Stimulated activated CD8-positive, alpha-beta memory T cell treated with anti-CD3 and anti-CD28 coated beads, Interleukin-7, amount 100 ng/mL, for 48 hours (primary cell): ENCODE data around the gene LRRK1.

Experiments used
- DNase-seq, 2 donors: peaks; one replicate each; pipeline ENCODE4 v3.0.0-alpha.2; 2020; ENCODE audit warnings: low read depth in 1 of 2; ENCODE audit errors: extremely low read depth in 1 of 2

The LRRK1 gene

GRCh38 chr15:101037090-101037830, 118.1 kb downstream of the LRRK1 start:
- DNase-seq = no peak

DNA sequence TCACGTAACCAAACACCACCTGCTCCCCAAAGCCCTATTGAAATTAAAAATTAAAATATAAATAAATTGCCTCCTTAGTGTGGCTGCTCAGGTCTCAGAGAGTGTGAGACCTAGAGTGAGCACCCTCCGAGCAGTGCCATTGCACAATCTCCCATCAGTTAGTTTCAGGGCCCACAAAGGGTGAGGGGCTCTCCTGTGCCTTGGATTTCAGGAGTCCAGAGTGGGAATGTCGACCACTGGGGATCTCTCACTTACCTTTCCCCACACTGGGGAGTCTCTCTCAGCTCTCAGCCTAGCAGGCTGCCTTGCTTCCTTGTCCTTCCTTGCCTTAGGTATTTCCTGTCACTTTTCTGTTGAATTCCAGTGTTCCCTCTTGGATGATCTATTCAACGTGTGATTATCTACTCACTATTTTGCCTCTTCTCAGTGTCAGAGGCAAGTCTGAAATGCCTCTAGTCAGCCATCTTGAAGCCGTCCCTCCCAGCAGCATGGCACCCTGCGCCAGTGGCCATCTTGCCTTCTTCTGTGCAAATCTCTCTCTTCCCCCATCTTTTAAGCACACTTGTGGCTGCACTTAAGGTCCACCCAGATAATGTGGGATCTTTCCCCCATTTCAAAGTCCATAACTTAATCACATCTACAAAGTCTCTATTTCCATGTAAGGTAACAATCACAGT, 119.3 kb downstream of the LRRK1 start:
- no peak for DNase-seq

DNA sequence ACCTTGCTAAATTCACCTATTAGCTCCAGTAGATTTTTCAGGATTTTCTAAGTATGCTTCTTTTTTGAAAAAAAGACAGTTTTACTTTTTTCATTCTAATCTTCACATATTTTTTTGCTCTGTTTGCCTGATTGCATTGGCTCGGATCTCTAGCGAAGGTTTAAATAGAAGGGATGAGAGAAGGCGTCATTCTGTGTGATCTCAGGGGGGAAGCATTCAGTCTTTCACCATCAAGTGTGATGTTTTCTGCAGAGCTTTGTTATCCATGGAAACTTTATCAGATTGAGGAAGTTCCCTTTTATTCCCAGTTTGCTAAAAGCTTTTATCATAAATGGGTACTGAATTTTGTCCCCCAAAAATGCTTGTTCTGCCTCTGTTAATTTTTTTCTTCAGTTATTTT, 120.3 kb downstream of the LRRK1 start:
- DNase-seq = no peak

- DNase-seq = no peak
Measured at GRCh38 chr15:101042320-101042719, 123.2 kb downstream of the LRRK1 start.

DNA sequence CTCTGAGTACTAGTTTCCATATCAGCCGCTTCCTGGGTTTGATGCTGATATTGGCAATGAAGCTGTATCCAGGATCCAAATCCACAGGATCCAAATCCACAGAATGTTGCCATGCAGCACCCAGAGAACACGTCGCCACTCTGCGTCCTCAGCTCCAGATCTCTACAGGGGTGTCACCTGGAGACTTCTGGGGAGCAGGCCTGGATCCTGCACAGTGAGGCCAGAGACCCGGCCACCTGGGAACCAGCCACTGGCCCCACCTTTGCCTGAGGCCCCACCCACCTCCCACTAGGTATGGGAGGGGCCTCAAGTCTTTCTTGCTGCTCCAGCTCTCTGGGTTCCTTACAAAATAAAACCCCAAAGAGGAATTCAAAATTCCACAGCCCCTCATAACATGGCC, 123.9 kb downstream of the LRRK1 start:
- DNase-seq = no peak

DNA sequence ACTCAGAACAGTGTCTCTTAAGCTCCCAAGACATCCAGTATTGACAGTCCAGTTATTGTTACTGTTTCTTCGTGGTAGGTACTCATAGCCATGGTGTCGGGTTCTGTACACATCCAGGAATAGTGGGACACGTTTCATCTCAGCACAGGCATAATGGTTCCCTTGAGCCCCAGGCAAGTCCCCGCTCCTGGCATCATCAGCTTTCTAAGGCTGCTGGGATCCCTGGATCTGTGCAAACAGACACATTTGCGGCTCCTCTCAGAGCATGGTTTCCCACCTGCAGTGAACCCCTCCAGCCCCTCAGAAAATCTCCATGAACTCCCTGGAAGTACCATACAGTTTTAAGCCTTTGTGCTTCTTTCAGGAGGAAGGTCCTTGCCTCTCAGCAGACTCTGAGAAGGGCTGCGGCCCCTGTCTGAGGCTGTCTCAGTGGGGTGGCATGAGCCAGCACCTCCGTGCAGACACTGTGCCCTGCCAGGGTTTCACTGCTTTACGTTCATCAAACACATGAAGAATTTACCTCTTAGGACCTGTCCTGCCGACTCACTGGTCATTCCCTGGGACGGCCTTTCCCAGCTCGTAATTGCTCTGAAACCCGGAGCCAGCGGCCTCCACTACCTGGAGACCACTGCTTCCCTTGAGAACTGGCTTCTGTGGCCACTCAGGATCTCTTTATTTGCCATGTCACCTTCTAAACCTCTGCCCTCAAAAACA, 124.9 kb downstream of the LRRK1 start:
- no peak for DNase-seq

GRCh38 chr15:101044625-101045235, 125.6 kb downstream of the LRRK1 start:
- DNase-seq = no peak

- no peak for DNase-seq
Measured at GRCh38 chr15:101045236-101045646, 126.1 kb downstream of the LRRK1 start.

DNA sequence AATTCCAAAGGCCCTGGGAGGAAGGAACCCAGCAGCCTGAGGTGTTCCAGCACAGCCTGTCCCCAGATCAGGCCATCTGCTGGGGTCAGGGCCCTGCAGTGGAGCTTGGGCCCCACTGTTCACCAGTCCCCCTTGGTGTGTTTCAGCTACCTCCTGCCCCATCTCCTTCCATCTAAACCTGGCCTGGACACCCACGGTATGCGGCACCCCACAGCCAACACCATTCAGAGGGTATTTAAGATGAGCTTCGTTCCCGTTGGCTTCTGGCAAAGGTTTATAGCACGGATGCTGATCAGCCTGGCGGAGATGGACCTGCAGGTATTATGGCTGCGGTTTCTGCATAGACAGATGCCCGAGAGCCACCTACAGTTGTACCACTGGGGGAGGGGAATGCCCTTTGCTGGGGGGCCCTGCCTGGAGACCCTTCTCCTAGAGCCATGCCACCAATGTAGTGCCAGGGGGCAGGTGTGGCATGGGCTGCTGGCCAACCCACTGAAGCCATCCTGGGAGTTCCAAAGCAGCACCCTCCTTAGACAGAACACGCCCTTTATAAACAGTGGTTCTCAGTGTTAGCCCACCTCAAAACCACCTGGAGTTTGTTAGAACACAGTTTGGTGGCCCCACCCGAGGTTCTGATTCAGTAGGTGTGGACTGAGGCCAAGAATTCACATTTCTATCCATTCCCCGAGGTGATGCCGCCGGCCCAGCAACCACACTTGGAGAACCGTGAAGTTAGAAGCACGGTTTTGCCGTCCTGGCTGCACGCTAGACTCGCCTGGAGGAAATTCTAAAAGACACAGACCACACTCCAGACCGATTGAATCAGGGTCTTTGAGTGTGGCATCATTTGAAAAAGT, 126.9 kb downstream of the LRRK1 start:
- DNase-seq = no peak

- DNase-seq = no peak
Measured at GRCh38 chr15:101046826-101047225, 127.7 kb downstream of the LRRK1 start.

DNA sequence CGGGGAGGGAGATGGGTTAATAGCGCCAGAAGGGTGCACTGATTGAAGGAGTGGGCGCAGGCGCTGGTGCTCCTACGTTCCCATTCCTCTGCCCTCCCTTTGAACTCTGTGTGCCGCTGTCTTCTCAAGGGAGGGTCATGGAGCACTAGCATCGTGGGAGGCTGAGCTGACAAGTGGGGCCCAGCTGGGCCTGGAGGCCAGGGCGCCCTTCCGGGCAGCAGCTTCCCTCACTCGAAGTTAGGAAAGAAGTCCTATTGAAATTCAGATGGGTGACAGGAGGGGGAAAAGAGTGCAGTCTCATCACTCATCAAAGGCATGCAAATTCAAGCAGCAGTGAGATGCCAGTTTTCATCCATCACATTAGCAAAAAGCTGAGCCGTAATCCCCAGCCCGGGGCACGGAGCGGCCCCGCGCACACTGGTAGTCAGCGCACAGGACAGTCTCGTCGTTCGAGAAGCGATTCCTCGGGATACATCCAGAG, 128.2 kb downstream of the LRRK1 start:
- DNase-seq = no peak

DNA sequence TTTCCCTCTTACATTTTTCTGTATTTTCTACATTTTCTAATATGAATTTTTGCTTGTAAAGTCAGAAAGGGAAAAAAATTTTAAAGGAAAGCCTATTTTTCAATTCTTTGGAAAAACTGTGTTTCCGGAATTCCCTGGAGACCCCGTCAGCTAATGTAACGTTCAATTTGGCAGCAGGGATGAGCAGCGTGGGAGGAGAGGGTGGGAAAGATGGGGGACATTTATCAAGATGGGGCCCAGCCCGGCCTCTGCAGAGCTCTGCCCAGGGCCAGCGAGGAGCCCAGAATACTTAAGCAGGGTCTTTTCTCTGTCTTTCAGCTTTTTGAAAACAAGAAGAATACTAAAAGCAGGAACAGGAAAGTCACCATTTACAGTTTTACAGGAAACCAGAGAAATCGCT, 129.0 kb downstream of the LRRK1 start:
- no peak for DNase-seq

GRCh38 chr15:101048581-101049030, 129.4 kb downstream of the LRRK1 start:
- DNase-seq = no peak

- DNase-seq = no peak
Measured at GRCh38 chr15:101049282-101049681, 130.1 kb downstream of the LRRK1 start.

- no peak for DNase-seq
Measured at GRCh38 chr15:101049856-101050622, 130.9 kb downstream of the LRRK1 start.

DNA sequence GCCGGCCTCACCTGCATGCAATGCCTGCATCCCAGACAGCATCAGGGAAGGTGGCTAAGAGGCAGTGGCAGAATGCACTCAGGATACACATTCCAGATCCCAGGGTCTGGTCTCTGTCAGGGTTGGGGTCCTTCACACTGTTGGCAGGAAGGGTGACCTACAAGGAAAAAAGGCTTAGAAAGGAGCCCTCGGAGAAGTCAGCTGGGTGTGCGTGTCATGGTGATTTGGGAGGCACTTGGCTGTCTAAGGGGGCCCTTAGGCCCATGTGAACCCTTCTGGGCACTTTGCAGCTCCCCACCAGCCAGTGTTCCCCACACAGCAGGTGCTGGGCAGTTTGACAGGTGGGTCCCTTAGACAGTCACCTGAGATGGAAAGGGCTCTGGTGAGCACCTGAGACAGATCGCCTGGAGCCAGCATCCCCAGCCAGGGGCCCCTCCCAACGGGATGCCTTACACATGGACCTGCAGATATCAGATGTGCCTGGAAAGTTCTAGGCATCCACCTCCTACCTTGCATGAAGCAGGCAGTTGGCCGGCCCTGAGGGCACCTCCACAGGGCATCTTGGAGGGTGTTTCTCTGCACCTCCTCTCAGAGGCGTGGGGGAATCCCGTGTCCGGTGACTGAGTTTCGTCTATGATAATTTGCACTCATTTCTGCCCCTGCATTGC, 131.6 kb downstream of the LRRK1 start:
- DNase-seq = no peak

DNA sequence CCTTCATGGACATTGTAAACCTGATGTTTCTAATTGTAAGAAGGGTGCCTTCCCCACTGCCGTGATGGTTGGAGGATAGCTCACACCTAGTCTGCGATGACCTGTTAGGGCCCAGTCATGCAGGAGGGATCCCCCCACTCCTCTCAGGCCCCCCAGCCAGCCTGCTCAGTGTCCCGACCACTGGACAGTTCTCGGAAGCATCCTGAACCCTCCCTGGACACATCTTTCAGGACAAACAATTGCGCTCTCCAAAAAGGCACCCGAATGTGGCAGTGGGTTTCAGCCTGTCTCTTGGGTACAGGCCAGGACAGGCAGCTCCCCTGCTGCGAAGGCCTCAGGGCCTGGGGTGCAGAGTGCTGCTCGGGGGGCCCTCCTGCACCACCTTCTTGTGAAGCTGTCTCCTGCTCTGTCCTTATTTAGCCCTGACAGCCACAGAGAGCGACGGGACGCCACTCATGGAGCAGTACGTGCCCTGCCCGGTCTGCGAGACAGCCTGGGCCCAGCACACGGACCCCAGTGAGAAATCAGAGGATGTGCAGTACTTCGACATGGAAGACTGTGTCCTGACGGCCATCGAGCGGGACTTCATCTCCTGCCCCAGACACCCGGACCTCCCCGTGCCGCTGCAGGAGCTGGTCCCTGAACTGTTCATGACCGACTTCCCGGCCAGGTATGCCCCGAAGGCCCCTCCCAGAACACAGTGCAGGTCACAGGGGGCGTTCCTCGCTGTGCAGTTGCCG, 132.3 kb downstream of the LRRK1 start:
- no peak for DNase-seq

DNA sequence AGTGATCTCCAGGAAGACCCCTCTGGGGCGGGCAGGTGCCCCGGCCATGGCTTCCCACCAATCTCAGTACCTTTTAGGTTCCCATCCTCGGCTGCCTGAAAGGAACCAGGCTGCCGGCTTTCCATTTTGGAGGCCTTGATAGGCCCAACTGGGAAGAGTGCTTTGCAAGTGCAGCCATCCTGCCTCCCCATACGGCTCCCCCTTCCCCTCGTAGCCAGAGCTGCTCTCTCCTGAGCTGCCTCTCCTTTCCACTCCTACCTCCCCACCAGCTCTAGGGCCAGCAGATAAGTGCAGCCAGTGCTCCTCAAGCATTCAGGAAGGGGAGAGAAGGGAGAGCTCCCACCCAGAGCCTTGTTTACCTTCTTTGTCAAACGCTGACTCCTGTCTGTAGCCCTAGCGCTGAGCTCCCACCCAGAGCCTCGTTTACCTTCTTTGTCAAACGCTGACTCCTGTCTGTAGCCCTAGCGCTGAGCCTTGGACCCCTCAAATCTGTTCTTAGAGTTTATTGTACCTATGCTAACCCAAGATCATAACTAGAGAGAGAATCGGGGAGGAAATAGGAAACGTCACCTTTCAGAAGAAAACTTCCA, 133.0 kb downstream of the LRRK1 start:
- DNase-seq = no peak
